ENCODE data around the gene INHBB.
"Not testable (repeated sequence)": the region's sequence is repeated elsewhere in the genome, so short reads cannot be mapped to it uniquely, and the experiment has no call there.

The INHBB gene

DNA sequence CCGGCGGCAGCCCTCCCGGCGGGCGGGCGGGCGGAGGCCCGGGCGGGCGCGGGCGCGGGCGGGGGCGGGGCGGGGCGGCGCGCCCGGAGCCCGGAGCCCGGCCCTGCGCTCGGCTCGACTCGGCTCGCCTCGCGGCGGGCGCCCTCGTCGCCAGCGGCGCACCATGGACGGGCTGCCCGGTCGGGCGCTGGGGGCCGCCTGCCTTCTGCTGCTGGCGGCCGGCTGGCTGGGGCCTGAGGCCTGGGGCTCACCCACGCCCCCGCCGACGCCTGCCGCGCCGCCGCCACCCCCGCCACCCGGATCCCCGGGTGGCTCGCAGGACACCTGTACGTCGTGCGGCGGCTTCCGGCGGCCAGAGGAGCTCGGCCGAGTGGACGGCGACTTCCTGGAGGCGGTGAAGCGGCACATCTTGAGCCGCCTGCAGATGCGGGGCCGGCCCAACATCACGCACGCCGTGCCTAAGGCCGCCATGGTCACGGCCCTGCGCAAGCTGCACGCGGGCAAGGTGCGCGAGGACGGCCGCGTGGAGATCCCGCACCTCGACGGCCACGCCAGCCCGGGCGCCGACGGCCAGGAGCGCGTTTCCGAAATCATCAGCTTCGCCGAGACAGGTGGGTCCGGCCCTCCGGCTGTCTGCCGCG lies at the start of gene INHBB:
Gene INHBB, plus strand, starts transcription at position 111 of the 641 bp plus-strand sequence. Its CDS starts 53 bp downstream, at position 164.
- DNase-seq (ENCODE audit: low read depth), result no peak

DNA sequence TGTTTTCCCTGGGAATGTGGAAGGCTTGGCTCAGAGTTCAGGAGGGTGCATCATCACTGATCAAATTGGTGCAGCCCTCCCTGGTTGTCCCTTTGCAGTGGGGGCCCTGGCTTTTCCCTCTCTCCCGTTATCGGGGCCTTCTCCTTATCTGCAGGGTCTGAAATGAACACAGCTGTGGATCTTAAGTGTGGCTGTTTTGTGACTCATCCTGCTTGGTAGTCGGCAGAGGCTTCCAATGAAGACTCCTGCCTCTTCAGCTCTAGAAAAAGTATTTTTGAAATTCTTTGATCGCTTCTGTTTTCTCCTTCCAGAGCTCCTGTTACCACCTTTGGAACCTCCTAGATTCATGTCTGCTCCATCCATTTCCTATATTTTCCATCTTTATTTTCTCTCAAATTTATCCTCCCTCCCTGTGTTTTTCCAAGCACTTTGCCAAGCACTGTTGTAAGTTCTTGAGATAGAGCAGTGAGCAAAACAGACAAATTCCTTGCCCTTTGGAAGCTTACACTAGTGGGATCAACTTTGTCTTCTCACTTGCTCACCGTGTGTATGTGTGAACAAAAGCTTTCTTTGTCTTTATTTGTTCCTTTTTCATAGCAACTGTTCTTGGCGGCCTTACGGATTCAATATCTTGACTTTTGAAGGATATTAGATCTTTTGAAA lies 47.6 kb upstream of the INHBB start:
- no peak for DNase-seq (ENCODE audit: low read depth)

DNA sequence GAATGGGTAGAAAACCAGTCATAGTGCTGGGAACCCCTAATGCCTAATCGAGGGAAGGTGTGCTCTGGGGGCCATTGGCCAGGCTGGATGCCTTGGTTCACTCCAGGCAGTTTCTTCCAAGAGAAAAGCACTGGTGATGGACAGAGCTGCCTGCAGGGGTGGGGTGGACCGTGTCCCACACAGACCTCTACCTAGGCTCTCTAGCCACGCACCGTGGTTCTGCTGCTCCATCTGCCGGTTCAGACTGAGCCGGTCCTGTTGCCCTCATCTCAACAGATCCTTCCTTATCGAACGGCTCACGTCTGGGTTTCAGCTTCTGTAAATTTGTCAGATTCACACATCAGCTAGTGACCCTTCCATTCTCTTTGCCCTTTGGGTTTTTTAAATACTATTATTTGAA lies 46.9 kb upstream of the INHBB start:
- DNase-seq (ENCODE audit: low read depth), result no peak

DNA sequence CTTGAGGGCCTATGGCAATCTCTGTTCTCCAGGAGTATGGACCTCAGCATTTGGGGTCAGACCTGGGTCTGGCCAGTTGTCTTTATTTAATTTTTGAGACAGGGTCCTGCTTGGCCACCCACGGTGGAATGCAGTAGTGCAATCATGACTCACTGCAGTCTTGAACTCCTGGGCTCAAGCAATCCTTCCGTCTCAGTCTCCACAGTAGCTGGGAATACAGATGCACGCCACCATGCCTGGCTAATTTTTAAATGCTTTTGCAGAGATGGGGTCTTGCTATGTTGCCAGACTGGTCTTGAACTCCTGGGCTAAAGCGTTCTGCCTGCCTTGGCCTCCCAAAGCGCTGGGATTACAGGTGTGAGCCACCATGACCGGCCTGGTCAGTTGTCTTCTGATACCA lies 46.4 kb upstream of the INHBB start:
- DNase-seq (ENCODE audit: low read depth), result no peak

DNA sequence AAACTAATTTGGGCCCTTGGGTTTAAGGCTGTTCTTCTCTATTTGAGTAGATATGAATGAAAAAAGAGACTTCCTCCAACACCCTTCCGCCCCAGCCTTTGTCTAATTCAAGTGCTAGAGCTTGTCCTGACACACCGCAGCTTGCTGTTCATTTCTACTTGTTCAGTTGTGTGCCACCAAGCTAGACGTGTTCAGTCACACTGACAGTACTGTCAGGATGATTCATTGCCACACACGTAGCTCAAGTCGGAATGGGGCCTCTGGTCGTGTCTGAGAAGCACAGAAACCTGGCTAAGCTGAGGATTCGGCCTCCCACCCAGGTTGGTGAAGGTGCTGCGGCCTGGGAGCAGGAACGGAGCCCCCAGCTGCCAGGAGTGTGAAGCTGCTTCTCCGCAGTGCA lies 45.6 kb upstream of the INHBB start:
- no peak for DNase-seq (ENCODE audit: low read depth)

DNA sequence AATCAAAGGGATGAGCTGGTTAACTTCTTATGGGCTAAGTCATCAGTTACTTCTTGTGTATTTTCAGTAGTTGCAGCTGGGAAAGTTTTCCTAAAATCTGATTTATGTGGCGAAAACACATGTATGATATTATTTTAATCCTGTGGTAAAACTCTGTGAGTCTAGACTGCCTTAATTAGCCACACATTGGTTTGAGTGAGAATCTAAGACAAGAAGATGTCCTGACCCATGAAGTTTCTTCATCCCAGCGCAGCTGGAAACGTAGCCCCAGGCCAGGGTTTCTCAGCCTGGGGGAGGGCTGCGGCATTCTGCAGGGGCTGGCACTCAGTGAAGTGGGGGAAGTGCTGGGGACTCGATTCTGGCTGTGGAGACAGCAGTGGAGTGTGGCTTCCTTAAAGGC lies 44.7 kb upstream of the INHBB start:
- no peak for DNase-seq (ENCODE audit: low read depth)

DNA sequence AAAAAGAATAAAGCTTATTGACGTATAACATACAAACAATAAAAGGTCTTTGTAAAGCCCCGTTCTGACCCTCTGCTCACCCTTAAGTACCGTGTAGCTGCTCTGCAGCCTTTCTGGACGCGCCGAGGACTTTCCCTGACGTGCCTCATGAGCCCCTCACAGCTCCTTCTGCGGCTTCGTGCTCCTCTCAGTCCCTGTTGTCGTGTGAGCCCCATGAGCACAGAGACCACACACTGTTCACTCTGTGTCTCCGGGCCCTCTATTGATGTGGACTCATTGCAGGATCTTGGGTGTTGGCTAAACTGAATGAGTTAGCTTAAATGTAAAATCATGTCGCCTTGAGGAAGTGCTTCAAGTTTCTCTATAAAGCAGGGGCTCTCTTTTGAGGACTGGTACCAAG lies 43.6 kb upstream of the INHBB start:
- DNase-seq (ENCODE audit: low read depth), result no peak

DNA sequence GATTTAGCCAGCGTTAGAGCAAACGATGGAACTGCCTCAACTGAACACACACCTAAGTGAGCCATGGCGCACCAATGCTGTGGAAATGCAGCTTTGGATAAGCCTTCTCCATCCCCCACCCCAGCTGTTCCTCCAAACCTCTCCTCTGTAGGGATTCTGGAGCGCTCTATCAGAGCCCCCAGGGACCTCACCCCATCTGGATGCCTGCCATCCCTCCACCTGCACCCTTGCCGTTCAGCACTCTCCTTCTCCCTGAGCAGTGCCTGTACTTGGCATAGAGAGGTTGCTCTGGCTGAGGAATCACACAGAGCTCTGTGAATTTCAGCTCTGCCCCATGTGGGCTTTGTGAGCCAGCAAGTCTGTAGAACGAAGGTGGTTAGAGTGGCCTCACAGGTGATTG lies 42.8 kb upstream of the INHBB start:
- DNase-seq (ENCODE audit: low read depth), result no peak

DNA sequence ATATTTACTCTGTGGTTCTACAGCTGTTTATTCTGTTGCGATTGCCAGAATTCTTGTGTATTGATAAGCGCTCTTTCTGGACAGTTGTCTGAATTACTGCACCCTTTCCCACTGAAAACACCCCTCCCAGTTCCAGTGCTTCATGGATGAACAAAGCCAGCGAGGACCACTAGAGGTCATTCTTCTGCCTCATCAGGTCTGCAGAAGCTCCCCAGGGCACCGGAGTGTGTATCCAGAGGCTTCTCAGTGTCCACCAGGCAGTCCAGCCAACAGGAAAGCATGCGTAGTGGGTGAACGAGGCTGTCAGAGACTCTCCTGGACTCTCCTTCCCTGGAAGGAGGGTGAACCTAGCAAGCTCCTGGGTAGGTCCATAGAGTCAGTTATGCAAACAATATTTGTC lies 40.6 kb upstream of the INHBB start:
- no peak for DNase-seq (ENCODE audit: low read depth)

DNA sequence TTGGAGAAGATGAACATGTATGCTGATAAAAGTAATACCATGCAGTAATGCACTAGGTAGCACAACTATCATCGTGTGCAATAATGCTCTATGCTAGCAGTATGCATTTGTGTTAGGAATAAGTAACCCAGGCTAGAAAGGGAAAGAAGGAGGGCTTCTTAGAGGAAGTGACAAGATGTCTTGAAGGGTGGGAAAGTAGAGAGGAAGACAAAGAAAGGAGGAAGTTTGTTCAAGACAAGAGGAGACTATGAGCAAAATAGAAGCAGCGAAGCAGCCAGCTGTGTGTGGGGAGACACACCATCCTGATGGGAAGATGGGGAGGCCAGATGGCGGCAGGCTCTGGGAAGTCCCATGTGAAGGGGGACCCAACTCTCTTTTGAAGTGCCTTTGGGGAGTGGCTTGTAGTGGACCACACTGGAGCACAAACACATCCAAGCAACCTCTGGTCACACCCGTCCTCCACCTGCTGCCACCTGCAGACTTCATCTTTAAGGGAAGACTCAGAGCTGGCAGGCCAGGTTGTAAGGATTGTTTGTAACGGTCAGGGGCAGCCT lies 39.9 kb upstream of the INHBB start:
- no peak for DNase-seq (ENCODE audit: low read depth)

DNA sequence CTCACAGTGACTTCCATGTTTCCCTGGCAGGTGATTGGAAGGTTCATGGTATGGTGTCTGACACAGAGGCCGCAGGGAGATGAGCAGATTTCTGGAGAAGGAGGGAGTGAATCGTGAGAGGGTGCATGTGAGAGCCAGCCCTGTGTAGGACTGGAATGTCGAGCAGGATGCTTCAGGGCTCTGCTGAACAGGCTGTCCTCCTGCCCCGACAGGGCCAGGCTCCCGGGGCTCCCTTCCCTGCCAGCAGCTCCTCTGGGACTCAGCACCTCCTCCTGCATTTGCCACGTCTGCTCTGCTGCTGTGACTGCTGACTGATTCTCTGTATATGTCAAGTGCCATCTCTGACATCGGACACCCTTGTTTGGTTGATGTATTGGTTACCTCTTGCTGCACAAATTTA lies 38.5 kb upstream of the INHBB start:
- no peak for DNase-seq (ENCODE audit: low read depth)

DNA sequence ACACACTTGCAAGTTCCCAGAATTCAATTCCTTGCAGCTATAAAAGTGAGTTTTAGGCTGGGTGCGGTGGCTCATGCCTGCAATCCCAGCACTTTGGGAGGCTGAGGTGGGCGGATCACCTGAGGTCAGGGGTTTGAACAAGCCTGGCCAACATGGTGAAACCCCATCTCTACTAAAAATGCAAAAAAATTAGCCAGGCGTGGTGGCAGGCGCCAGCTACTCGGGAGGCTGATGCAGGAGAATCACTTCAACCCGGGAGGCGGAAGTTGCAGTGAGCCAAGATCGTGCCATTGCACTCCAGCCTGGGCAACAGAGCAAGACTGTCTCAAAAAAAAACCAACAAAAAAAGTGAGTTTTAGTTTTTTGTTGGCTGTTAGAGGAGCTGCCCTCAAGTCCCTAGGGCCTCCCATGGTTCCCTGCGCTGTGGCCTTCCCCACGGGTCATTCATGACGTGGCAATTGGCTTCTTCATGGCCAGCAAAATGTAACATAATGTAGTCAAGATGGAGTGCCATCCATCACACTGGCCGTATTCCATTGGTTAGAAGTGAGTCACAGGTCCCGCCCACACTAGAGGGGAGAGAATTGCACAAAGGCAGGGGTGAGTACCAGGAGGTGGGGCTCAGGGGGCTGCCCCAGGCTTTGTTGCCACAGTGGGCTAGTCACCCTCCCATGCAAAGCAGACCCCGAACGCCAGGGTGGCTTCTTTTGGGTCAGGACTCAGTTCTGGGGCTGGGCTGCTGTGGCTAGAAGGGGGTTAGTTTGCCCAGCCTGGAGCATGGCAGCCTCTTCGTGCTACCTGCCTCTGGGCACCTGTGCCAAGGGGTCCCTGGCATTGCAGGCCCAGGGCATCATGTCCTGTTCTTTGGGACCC lies 37.7 kb upstream of the INHBB start:
- no peak for DNase-seq (ENCODE audit: low read depth)

DNA sequence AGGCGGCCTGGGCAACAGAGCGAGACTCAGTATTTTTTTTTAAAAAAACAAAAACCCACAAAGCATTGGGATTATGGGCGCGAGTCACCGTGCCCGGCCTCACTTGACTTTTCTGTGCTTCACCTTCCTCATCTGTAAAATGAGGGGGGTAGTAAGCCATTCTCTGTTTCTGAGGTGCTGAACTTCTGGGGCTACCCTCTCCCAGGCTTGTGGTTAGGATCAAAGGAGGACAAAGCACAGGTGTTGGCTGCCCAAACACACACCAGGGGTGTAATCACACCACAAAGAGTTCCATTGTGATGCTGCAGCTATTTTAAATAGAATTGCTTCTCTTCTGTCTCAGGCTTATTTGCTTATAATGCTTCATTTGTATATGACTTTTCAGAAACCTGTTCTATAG lies 35.8 kb upstream of the INHBB start:
- no peak for DNase-seq (ENCODE audit: low read depth)

DNA sequence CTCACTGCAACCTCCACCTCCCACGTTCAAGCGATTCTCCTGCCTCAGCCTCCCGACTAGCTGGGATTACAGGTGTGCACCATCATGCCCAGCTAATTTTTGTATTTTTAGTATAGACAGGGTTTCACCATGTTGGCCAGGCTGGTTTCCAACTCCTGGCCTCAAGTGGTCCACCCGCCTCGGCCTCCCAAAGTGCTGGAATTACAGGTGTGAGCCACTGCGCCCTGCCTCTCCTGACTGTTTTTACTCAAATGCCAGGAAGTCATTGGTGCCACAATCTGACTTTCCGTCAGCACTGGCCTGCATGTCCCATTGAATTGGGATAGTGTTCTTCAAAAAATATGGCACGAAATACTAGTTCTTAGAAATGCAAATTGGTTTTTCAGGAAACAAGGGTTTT lies 35.1 kb upstream of the INHBB start:
- DNase-seq (ENCODE audit: low read depth), result not testable (repeated sequence)

DNA sequence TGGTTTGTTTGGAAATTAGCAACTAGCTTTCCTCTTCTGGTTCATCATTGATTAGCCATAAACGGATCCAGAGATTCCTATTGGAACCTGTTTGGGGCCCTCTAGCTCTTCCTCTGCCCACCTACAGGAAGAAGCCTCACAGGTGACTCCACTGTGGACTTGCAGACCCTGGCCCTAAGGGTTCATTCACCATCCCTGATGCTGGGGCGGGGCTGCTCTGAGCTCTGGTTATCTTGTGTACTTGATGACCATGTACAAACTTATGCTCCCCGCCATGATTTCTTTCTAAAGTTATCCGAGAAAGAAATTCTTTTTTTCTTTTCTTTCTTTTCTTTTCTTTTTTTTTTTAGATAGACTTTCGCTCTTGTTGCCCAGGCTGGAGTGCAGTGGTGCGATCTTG lies 33.9 kb upstream of the INHBB start:
- DNase-seq (ENCODE audit: low read depth), result no peak

DNA sequence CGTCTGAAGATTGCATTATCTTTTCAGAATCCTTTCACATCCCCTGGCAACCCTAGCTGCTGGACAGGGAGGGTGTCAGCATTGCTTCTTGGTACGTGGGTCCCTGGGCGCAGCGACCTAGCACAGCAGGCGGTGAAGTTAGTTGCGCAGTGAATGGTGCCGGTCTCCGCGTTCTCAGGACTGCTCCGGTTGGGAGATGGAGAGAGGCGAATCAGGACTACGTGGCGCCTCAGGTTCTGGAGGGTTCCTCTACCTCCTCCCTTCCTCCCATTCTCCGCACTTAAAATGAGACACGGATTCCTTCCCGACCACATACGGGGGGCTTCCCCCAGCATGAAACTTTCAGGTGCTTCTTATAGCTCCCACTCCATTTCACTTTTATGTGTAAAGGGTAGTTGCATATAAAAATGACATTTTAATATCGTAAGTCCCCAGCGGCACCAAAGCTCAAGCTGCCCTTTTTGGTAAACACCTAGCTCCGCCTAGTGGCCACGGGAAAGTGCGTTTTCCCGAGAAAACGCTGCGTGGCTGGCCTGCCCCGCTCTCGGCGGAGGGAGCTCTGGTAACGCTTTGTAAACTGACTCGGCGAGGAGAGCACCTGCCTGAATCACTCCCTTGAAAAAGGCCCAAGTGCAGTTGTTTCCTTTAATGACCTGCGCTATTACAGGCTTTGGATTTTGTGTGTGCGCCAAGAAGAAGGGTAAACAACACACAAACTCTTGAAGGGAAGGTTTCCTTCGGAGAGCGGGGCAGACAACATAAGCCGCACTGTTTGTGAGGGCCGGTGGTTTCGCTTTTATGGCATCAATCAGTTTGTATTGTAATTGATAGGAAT lies 32.9 kb upstream of the INHBB start:
- peak; percentile 54 for DNase-seq (ENCODE audit: low read depth)

DNA sequence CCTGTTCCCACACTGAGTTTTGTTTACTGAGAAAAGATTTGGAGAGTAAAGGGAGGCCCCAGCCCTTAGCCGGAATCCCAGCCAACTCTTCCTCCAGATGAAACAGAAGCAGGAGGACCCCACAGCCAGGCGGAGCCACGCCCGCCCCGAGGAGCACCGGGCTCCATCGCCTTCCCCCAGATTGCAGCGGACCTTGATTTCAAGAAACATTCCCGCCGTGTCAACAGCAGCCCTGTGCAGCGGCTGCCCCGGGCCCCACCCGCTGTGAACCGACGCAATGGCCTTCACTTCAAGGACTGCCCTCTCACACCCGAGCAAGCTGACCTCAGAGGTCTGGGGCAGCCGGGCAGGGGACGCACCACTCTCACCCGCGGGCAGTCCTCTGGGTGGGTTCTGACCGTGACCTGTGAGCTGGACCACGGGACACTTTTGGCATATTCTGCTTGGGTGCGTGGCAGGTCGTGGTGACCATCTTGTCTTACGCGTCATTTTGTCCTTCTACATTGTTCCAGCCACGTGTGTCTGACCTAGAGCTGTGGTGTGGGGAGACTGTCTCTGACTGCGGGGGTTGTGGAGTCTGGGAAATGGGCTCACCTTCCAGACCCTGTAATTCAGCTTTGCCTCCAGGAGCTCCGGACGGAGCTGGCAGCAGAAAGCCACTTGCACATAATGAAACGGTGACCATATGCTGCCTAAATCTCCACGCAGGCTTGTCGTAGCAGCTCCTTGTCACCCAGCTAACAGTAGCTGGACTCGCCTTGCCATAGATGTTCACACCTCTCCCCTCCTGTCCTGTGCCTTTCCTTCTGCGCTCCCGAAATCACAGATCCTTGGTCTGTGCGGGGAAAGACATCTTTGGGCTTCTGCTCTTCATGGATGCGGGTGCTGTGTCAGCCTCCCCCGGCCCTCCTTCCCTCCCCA lies 32.0 kb upstream of the INHBB start:
- no peak for DNase-seq (ENCODE audit: low read depth)

DNA sequence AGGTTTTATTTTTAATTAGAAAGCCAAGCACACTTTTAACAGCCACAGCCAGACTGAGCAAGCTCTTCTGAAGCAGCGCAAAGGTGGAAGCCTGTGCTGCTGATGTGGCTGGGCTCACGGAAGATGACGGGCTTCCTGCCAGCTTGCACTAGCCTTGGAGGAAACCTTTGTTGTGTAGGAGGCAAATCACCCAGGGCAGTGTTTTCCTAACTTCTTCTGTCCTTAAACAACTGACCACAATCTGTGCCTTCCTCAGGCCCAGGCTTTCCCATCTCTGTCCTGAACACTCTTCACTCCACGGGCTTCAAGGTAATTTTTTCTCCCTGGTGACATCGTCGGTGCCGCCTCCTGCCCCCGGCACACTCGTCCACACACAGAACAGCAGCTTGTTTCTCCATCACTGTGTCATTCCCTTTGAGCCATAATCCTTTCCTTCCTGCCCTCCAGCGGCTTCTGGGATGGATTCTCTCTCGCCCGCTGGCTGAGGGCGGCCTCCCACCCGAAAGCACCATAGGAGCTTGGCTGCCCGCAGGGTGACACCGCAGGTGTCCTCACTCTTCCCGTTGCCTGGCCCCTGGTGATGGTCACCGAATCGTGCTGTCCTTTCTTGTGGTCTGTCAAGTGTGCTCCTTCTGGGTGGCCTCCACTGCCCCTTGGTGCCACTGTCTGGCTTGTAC lies 31.1 kb upstream of the INHBB start:
- no peak for DNase-seq (ENCODE audit: low read depth)

DNA sequence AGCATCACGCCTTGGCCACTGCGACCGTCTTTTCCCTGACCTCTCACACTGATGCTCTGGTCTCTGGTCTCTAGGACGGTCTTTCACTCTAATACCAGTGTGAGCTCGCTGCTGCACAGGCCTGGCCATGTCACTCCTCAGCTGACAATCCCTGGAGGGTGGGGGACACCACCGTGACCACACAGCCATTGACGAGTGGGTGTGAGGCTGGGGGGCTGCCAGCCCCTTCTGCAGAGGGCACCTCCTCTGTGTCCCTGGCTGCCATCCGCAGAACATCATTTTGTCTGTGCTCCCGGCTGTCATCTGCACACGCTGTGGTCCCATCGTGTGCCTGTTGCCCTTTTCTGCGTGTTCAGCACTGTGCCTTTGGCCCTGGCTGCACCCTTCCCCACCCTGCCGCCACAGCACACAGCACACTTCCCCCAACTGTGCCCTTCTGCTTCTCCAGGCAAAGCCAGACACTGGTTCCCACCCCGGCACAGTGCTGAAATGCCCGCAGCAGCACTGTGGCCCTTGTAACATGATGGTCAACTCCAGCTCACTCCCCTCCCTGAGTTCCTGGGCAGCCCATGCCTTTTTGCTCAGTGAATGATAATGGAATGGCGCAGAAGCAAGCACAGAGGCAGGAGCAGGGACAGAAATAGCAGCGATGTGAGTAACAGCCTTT lies 30.4 kb upstream of the INHBB start:
- no peak for DNase-seq (ENCODE audit: low read depth)

DNA sequence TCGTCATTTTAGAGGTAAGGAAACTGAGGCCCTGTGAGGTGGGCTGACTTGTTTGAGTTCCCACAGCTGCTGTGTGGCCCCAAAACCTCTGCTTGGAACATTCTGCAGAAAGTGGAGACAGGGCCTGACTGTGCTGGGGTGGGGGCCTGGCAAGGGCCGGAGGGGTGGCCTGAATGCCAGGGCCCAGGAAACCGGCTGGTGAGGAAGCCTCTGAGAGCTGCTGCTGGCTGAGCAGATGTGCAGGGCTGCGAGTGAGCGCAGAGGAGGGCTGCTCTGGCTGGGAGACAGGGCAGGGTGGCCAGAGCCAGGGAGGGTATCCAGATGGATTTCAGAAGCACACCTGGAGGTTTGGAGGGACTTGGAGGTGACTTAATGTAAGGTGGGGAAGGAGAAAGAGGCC lies 29.9 kb upstream of the INHBB start:
- DNase-seq (ENCODE audit: low read depth), result no peak
